ENCODE measurements around the gene SERINC4. TPM values are rescaled to one million over a fixed set of nuclear protein-coding genes. Genes with fewer than 3 reads are reported as not detected.

SERINC4 gene
- total and polyA plus RNA-seq, 9 of the 15 experiments (the other 6 are each of a cell fraction or from before 2014, with no cell fraction given), result 0.14 to 0.86 (median 0.18) TPM; not detected in 2

GRCh38 chr15:43824302-43825246 lies 24.6 kb upstream of the SERINC4 start, which contains the start of gene MFAP1 (continued):
- TF ChIP-seq RNF219 (CRISPR knock-in tag; IDR thresholded peaks at IDR 0.05) (no peak), ZNF232 (CRISPR knock-in tag; IDR thresholded peaks at IDR 0.05) (no peak), ZNF449 (CRISPR knock-in tag; IDR thresholded peaks at IDR 0.05) (no peak), ELK1 (CRISPR knock-in tag; IDR thresholded peaks at IDR 0.05) (no peak), ZNF133 (CRISPR knock-in tag; IDR thresholded peaks at IDR 0.05) (no peak), OTX1 (CRISPR knock-in tag; IDR thresholded peaks at IDR 0.05) (no peak), ZSCAN29 (IDR thresholded peaks at IDR 0.05) (no peak), STAG1 (CRISPR knock-in tag; IDR thresholded peaks at IDR 0.05; ENCODE audit: borderline replicate concordance) (no peak), SMC3 (conservative IDR thresholded peaks at IDR 0.05; ENCODE audit: insufficient read depth, low read depth, low read length) (no peak), THRA (IDR thresholded peaks at IDR 0.05) (no peak), ZNF780A (CRISPR knock-in tag; IDR thresholded peaks at IDR 0.05) (no peak), SMAD2 (IDR thresholded peaks at IDR 0.05; ENCODE audit: low read depth, low read length) (no peak), NFATC3 (IDR thresholded peaks at IDR 0.05) (no peak; the same call in 1 of the 2 replicates), ZBTB9 (CRISPR knock-in tag; IDR thresholded peaks at IDR 0.05) (no peak), HMGN3 (IDR thresholded peaks at IDR 0.05; ENCODE audit: borderline replicate concordance, extremely low read depth, insufficient read length, low read depth, low read length) (no peak), NR3C1 (CRISPR knock-in tag; IDR thresholded peaks at IDR 0.05) (no peak), BRD4 (IDR thresholded peaks at IDR 0.05) (no peak; the same call in 1 of the 2 replicates), CREM (IDR thresholded peaks at IDR 0.05; ENCODE audit: low read depth) (peak; percentile 96), MCM3 (IDR thresholded peaks at IDR 0.05) (no peak), PCBP2 (IDR thresholded peaks at IDR 0.05; ENCODE audit: low read depth, low read length, poor library complexity, severe bottlenecking) (no peak), STAT5B (CRISPR knock-in tag; IDR thresholded peaks at IDR 0.05) (no peak), SMARCB1 (IDR thresholded peaks at IDR 0.05; ENCODE audit: insufficient read length, low read depth) (no peak)
